IMR-90 (cell line): ENCODE results near the gene GABRP. TPM values are rescaled to one million over a fixed set of nuclear protein-coding genes. Genes with fewer than 3 reads are reported as not detected.

Experiments used
- ATAC-seq: fragments of 200-7000 bp; cut with Tn5 transposase; 2 replicates; pipeline ENCODE4 v1.9.1; 2020; ENCODE audit warnings: low read depth, mild to moderate bottlenecking, moderate library complexity
- BruUV-seq: library from RNA; stranded (reverse); fragments of 400-500 nt; replicated peaks from 2 replicates; lab custom pipeline; 2021; lab: Mats Ljungman, UMichigan
- CTCF ChIA-PET: fragments of 300-600 bp; formaldehyde crosslinking; extraction: SDS; loops from one replicate; lab custom pipeline; 2021; ENCODE audit warnings: antibody characterized with exemption; lab: Yijun Ruan, JAX
- POLR2A ChIA-PET: fragments of 300-600 bp; sonication (Branson Sonifier 250); formaldehyde crosslinking; loops from one replicate; lab custom pipeline; 2022; ENCODE audit warnings: antibody characterized with exemption; ENCODE audit not compliant: unreplicated experiment; lab: Charles Lee
- DNase-seq: peaks from one replicate; pipeline ENCODE4 v3.0.0; 2013
- H2AFZ ChIP-seq: replicated peaks from 2 replicates; pipeline ENCODE3; 2013; ENCODE audit warnings: low read length, mild to moderate bottlenecking; ENCODE audit not compliant: poor library complexity
- H2AK5ac ChIP-seq: 2 replicates; pipeline ENCODE4 v1.6.1; 2013; ENCODE audit warnings: low read depth, low read length, inconsistent platforms
- H2AK9ac ChIP-seq: replicated peaks from 2 replicates; pipeline ENCODE3; 2013; ENCODE audit warnings: mild to moderate bottlenecking, low read depth, low read length, moderate library complexity; ENCODE audit not compliant: poor library complexity
- H2BK120ac ChIP-seq: 2 replicates; pipeline ENCODE4 v1.6.1; 2013; ENCODE audit warnings: low read depth, low read length, inconsistent platforms
- H2BK15ac ChIP-seq: 3 replicates; pipeline ENCODE4 v1.6.1; 2013; ENCODE audit warnings: low read depth, low read length, inconsistent platforms
- H2BK20ac ChIP-seq: 2 replicates; pipeline ENCODE4 v1.6.1; 2013; ENCODE audit warnings: low read depth, mild to moderate bottlenecking, inconsistent platforms, low read length, moderate library complexity
- H2BK5ac ChIP-seq: 2 replicates; pipeline ENCODE4 v1.6.1; 2013; ENCODE audit warnings: mild to moderate bottlenecking, low read depth, low read length, inconsistent platforms; ENCODE audit not compliant: poor library complexity, severe bottlenecking
- H3K14ac ChIP-seq: replicated peaks from 2 replicates; pipeline ENCODE4 v1.6.1; 2013; ENCODE audit warnings: low read depth, low read length, inconsistent platforms
- H3K18ac ChIP-seq: 2 replicates; pipeline ENCODE4 v1.6.1; 2013; ENCODE audit warnings: low read depth, low read length, control low read depth
- H3K23ac ChIP-seq: 2 replicates; pipeline ENCODE4 v1.6.1; 2013; ENCODE audit warnings: low read depth, low read length, inconsistent platforms
- H3K27ac ChIP-seq: 2 replicates; pipeline ENCODE4 v1.5.1; 2013; ENCODE audit warnings: mild to moderate bottlenecking, control low read depth, low read length; ENCODE audit not compliant: insufficient read depth
- H3K27me3 ChIP-seq: 2 replicates; pipeline ENCODE4 v1.6.1; 2013; ENCODE audit warnings: low read length; ENCODE audit not compliant: control insufficient read depth, insufficient read depth
- H3K36me3 ChIP-seq: 2 replicates; pipeline ENCODE4 v1.6.1; 2013; ENCODE audit warnings: low read length, mixed read lengths; ENCODE audit not compliant: control insufficient read depth, insufficient read depth
- H3K4ac ChIP-seq: 2 replicates; pipeline ENCODE4 v1.6.1; 2013; ENCODE audit warnings: low read depth, low read length, inconsistent platforms
- H3K4me1 ChIP-seq: 2 replicates; pipeline ENCODE4 v1.6.1; 2013; ENCODE audit warnings: low read length, mixed read lengths; ENCODE audit not compliant: control insufficient read depth, insufficient read depth
- H3K4me2 ChIP-seq: 2 replicates; pipeline ENCODE4 v1.6.1; 2013; ENCODE audit warnings: low read depth, mild to moderate bottlenecking, control low read depth, low read length, moderate library complexity
- H3K4me3 ChIP-seq: 2 replicates; pipeline ENCODE4 v1.5.1; 2013; ENCODE audit warnings: low read depth, mild to moderate bottlenecking, control low read depth, low read length, moderate library complexity; ENCODE audit not compliant: insufficient read depth
- H3K56ac ChIP-seq: 2 replicates; pipeline ENCODE4 v1.6.1; 2013; ENCODE audit warnings: low read length, inconsistent platforms; ENCODE audit not compliant: insufficient read depth; ENCODE audit errors: extremely low read depth
- H3K79me1 ChIP-seq, 2 experiments: 2 replicates each; pipeline ENCODE4 v1.6.1; 2013; ENCODE audit warnings: low read length in 2 of 2, inconsistent platforms in 1 of 2, low read depth in 1 of 2
- H3K9ac ChIP-seq: 2 replicates; pipeline ENCODE4 v1.6.1; 2013; ENCODE audit warnings: low read depth, low read length, control low read depth
- H3K9me1 ChIP-seq: 2 replicates; pipeline ENCODE4 v1.6.1; 2013; ENCODE audit warnings: low read length, inconsistent platforms; ENCODE audit not compliant: insufficient read depth
- H3K9me3 ChIP-seq: 2 replicates; pipeline ENCODE4 v1.6.1; 2013; ENCODE audit warnings: low read length; ENCODE audit not compliant: control insufficient read depth, insufficient read depth
- H4K20me1 ChIP-seq: 2 replicates; pipeline ENCODE4 v1.6.1; 2013; ENCODE audit warnings: low read length, inconsistent platforms; ENCODE audit not compliant: insufficient read depth
- H4K5ac ChIP-seq: 2 replicates; pipeline ENCODE4 v1.6.1; 2013; ENCODE audit warnings: mild to moderate bottlenecking, low read depth, low read length, control low read depth
- H4K8ac ChIP-seq, 2 experiments: 2 replicates each; pipeline ENCODE4 v1.6.1; 2013; ENCODE audit warnings: low read depth in 2 of 2, low read length in 2 of 2, control low read depth in 1 of 2, inconsistent platforms in 1 of 2
- H4K91ac ChIP-seq: 2 replicates; pipeline ENCODE4 v1.6.1; 2013; ENCODE audit warnings: low read depth, low read length, inconsistent platforms; ENCODE audit not compliant: insufficient read depth
- CEBPB ChIP-seq: IDR thresholded peaks from 2 replicates; pipeline ENCODE4 v1.6.1; 2012; ENCODE audit warnings: low read depth, low read length, improper control_type of control experiment
- ELK1 ChIP-seq: fragments of 150-350 bp; IDR thresholded peaks from 2 replicates; pipeline ENCODE4 v1.6.1; 2016; ENCODE audit warnings: low read depth, mild to moderate bottlenecking, low read length, moderate library complexity, borderline replicate concordance
- dilution Hi-C: fragments of 300-500 bp; cut with HindIII; formaldehyde crosslinking; loops from one replicate; pipeline ENCODE4 v1.14.3; 2018; ENCODE audit warnings: low sequenced_read_pairs; ENCODE audit not compliant: unreplicated experiment
- in situ Hi-C: fragments of 300-500 bp; cut with MboI; formaldehyde crosslinking; loops from 3 replicates; pipeline ENCODE4 v1.14.3; 2019; ENCODE audit warnings: low sequenced_read_pairs, inconsistent platforms, mixed read lengths
- intact Hi-C: fragments of 100-400 bp; cut with micrococcal nuclease; formaldehyde crosslinking; loops from 2 replicates; pipeline ENCODE4 v1.10.0; 2022
- polyA plus RNA-seq, 3 experiments: library from polyadenylated mRNA; depleted of rRNA; stranded (reverse); fragments of >200 nt; gene quantifications; 2 replicates each; pipeline ENCODE4 v1.2.3, GENCODE V29; 2012; ENCODE audit warnings: low replicate concordance in 1 of 3
- total RNA-seq: library from RNA; depleted of rRNA; stranded (reverse); fragments of >200 nt; gene quantifications from 2 replicates; pipeline ENCODE4 v1.2.3, GENCODE V29; 2012

The GABRP gene
- total and polyA plus RNA-seq, 2 of the 4 experiments (the other 2 are of a cell fraction) = not detected

GRCh38 chr5:170846416-170846815, 62.9 kb downstream of the GABRP start:
- Histone ChIP-seq H3K36me3 (no peaks in the 10 kb centered on the region), H2BK120ac (no peak overlapping the region), H4K5ac (no peak overlapping the region), H3K14ac (no peak overlapping the region), H4K20me1 (no peaks in the 10 kb centered on the region), H3K79me1 (no peaks in the 10 kb centered on the region), H3K4me1 (peaks cover 2% of the 10 kb centered on the region; the same call in 1 of the 2 replicates), H3K4ac (no peak overlapping the region), H3K27ac (no peak overlapping the region), H3K23ac (no peak overlapping the region), H3K9ac (no peak overlapping the region), H3K9me3 (no peaks in the 10 kb centered on the region), H2BK15ac (no peak overlapping the region), H2BK5ac (no peak overlapping the region), H2AK5ac (no peak overlapping the region), H2BK20ac (no peak overlapping the region), H3K27me3 (no peaks in the 10 kb centered on the region), H3K4me2 (no peak overlapping the region), H3K9me1 (peaks cover 2% of the 10 kb centered on the region; the same call in 1 of the 2 replicates), H4K91ac (no peak overlapping the region), H4K8ac (no peak overlapping the region), H3K18ac (no peak overlapping the region), H3K4me3 (no peak overlapping the region), H2AFZ (no peak overlapping the region), H2AK9ac (no peak overlapping the region), H3K56ac (no peak overlapping the region)
- dilution Hi-C loops (no loop called here), in situ Hi-C loops (no loop called here), intact Hi-C loops (no loop called here)
- ChIA-PET POLR2A (no interaction called here), CTCF (no interaction called here)
- peak; percentile 75 for TF ChIP-seq CEBPB
- TF ChIP-seq ELK1 = no peak
- ATAC-seq (no peak), DNase-seq (no peak)
- no TSS peak for BruUV-seq
